ENCODE results near the gene TDRD1.
A peak's percentile ranks its signal among the peaks of the same experiment; 100 is the strongest.

Gene TDRD1

DNA sequence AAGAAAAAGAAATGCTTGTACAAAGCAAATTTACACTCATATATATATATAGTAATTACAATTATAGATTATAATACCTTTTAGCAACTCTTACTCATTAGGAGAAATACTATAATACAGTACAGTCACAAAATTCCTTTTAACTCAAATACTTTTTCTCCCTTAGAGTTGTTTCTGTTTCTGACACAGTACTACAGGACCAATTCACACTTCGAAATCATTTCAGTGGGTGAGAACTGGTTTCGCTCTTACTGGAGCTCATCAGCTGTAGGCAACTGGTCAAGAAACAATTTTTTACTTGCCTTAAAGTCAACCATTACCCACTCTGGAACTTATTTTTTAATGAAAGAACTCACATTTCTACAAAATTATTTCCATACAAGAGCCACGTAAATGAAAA is 11.2 kb upstream of the TDRD1 start:
- H3K4me3 Mint-ChIP-seq = no peak overlapping the region
- H3K9me3 Mint-ChIP-seq = peaks cover 7% of the 10 kb centered on the region
- peaks cover 35% of the 10 kb centered on the region for H3K36me3 Mint-ChIP-seq (ENCODE audit: low read depth)
- H3K4me1 Mint-ChIP-seq (ENCODE audit: low read depth) = peaks cover 55% of the 10 kb centered on the region
- no peak overlapping the region for H3K27ac Mint-ChIP-seq
- no peaks in the 10 kb centered on the region for H3K27me3 Mint-ChIP-seq

GRCh38 chr10:114168450-114169009 is 10.6 kb upstream of the TDRD1 start:
- Mint-ChIP-seq H3K36me3 (ENCODE audit: low read depth) (peaks cover 31% of the 10 kb centered on the region), H3K4me3 (no peak overlapping the region), H3K4me1 (ENCODE audit: low read depth) (peaks cover 53% of the 10 kb centered on the region), H3K9me3 (peaks cover 7% of the 10 kb centered on the region), H3K27ac (no peak overlapping the region), H3K27me3 (no peaks in the 10 kb centered on the region)

DNA sequence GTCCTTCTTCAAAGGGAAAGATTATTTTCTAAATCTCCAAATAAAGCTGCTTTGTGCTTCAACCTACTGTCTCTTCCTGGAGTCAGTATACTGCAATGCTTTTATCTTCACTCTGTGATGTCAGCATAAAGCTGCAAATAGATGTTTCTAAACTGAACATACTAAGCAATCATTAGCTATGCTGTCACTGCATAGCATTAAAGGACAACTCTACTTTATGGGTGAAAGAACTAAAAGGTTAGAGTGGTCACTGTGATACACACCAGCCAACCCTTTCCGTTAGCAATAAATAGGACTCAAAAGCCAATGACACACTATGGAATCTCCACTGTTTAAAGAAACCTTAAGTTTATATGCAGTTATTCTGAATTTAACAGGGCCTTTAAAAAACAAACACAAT is 6.9 kb upstream of the TDRD1 start:
- no peaks in the 10 kb centered on the region for H3K27me3 Mint-ChIP-seq
- H3K4me1 Mint-ChIP-seq (ENCODE audit: low read depth) = peaks cover 45% of the 10 kb centered on the region
- H3K4me3 Mint-ChIP-seq = peak overlapping the region; percentile 99
- peaks cover 7% of the 10 kb centered on the region for H3K9me3 Mint-ChIP-seq
- no peak overlapping the region for H3K27ac Mint-ChIP-seq
- peaks cover 17% of the 10 kb centered on the region for H3K36me3 Mint-ChIP-seq (ENCODE audit: low read depth)

- Mint-ChIP-seq H3K4me1 (ENCODE audit: low read depth) (peaks cover 41% of the 10 kb centered on the region), H3K27ac (peak overlapping the region; percentile 97), H3K36me3 (ENCODE audit: low read depth) (peaks cover 14% of the 10 kb centered on the region), H3K4me3 (peak overlapping the region; percentile 99), H3K27me3 (no peaks in the 10 kb centered on the region), H3K9me3 (peaks cover 7% of the 10 kb centered on the region)
These were observed 6.2 kb upstream of the TDRD1 start for GRCh38 chr10:114172776-114173602.

DNA sequence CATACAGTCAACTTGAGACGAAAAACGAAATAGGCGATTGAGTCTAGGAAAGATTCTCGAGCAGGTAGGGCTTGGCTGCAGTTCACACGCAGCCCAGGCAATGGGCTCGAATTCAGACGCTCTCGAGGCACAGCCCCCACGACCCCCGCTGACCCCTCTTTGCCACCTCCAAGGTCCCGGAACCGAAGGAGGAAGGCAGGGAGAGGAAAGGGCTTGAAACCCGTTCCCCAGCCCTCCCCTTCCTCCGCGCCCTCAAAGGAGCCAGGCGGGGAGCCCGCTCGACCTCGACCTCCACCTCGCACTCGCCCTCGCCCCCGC is 5.6 kb upstream of the TDRD1 start:
- Mint-ChIP-seq H3K27me3 (no peaks in the 10 kb centered on the region), H3K36me3 (ENCODE audit: low read depth) (peaks cover 10% of the 10 kb centered on the region), H3K9me3 (peaks cover 3% of the 10 kb centered on the region), H3K27ac (peak overlapping the region; percentile 97), H3K4me3 (peak overlapping the region; percentile 99), H3K4me1 (ENCODE audit: low read depth) (peaks cover 35% of the 10 kb centered on the region)

DNA sequence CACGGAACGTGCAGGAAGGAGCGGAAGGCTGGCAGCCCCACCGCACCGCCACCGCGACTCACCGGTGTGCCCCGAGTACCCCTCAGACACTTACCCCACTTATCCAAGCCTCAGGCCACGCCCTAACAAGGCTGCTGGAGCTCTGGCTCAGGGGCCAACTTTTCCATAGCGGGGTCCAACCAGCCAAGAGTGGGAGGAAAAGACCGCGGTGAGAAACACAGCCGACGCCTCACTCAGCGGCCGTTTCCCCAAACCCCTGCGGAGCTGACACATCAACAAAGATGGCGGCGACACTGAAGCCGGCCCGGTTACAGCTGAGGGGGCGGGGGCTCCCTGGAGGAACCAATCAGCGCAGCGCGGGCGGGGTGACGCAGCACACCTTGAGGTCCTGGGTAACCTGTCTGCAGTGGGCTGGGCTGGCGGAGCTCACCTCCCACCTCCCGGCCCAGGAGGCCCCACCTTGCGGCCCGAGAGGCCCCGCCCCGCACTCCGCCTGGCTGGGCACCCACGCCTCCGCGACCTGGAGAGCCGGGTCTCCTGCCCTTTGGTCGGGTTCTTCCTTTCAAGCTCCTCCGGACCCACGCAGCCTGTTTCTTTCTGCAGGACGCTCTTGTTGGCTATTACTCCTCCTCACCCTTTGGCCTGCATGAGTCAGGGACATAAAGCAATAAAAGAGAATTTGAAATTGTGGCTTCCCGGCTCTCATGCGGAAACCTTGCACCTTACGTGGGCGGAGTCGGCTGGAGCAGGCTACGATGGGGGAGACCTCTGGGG is 5.0 kb upstream of the TDRD1 start, which contains the start of gene CCDC186:
CCDC186 (minus strand) TSS at position 283 of the 774 bp plus-strand sequence. CDS start 10,935 bp downstream, outside the sequence.
- peaks cover 5% of the 10 kb centered on the region for H3K36me3 Mint-ChIP-seq (ENCODE audit: low read depth)
- H3K27ac Mint-ChIP-seq = peak within 1 kb of the TSS; percentile 97
- peaks cover 33% of the 10 kb centered on the region for H3K4me1 Mint-ChIP-seq (ENCODE audit: low read depth)
- H3K4me3 Mint-ChIP-seq = peak within 1 kb of the TSS; percentile 99
- no peaks in the 10 kb centered on the region for H3K27me3 Mint-ChIP-seq
- no peaks in the 10 kb centered on the region for H3K9me3 Mint-ChIP-seq

DNA sequence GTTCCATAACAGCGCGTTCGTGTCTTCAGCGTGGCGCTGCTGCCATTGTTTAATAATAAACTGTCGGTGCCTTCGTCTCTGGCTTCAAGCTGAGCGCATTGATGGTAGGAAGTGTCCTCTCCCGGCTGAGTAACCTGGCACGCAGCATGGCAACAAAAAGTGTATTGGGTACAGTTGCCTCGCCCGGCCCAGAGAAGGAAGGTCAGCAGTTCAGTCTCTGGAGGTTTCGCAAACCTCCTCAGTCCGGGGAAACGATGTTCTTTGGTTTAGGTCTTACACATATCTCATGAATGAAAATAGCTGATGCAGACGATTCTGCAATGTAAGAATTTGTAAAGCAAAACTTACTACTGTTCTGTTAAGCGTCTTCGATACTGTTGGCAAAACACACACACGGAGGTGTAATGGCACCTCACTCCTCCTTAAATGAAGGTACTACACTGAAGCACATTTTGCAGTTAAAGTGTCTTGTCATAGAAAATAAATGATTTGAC is 4.4 kb upstream of the TDRD1 start:
- Mint-ChIP-seq H3K27me3 (no peaks in the 10 kb centered on the region), H3K9me3 (no peaks in the 10 kb centered on the region), H3K36me3 (ENCODE audit: low read depth) (no peaks in the 10 kb centered on the region), H3K27ac (peak overlapping the region; percentile 86), H3K4me3 (peak overlapping the region; percentile 99), H3K4me1 (ENCODE audit: low read depth) (peaks cover 33% of the 10 kb centered on the region)

DNA sequence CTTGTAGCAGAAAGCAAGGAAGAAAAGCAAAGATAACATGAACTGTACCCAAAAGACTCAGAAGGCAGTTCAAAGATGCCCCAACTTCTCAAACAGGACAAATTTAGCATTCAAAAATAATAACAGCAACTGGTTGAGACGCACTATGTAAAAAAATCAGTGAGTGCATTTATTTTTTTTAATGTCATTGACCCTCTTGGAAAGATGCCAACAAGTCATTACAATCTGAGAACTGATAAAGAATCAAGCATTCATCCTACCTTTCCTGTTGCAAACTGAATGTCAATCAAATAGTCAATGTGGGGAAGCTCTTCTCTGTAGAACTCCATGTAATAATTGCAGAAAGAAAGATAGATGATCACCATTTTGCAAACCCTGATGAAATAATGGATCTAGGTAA is 3.5 kb upstream of the TDRD1 start:
- Mint-ChIP-seq H3K36me3 (ENCODE audit: low read depth) (no peaks in the 10 kb centered on the region), H3K9me3 (no peaks in the 10 kb centered on the region), H3K27ac (no peak overlapping the region), H3K4me1 (ENCODE audit: low read depth) (peaks cover 30% of the 10 kb centered on the region), H3K4me3 (no peak overlapping the region), H3K27me3 (no peaks in the 10 kb centered on the region)

GRCh38 chr10:114176511-114176910 is 2.6 kb upstream of the TDRD1 start:
- peaks cover 26% of the 10 kb centered on the region for H3K4me1 Mint-ChIP-seq (ENCODE audit: low read depth)
- no peaks in the 10 kb centered on the region for H3K27me3 Mint-ChIP-seq
- no peaks in the 10 kb centered on the region for H3K9me3 Mint-ChIP-seq
- H3K27ac Mint-ChIP-seq = no peak overlapping the region
- no peak overlapping the region for H3K4me3 Mint-ChIP-seq
- no peaks in the 10 kb centered on the region for H3K36me3 Mint-ChIP-seq (ENCODE audit: low read depth)

DNA sequence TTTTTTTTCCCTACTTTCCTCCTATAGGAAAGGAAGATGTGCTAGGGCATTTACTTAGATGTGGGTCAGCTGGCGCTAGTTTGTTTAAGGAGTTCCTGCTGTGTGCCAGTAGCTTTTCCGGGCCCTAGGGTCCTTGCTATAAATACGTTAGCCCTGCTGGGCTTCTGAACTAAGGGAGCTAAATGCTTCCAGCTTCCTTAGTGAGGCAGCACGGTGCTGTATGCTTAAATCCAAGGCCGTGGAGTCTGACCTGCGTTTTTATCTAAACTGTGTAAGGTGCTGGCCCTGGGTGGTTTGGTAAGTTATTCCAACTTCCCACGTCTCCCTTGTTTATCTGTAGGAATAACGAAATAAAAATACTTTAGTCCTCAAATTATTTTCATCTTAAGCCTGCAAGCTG is 594 bp downstream of the TDRD1 start:
- H3K4me1 Mint-ChIP-seq (ENCODE audit: low read depth) = peaks cover 8% of the 10 kb centered on the region
- no peak overlapping the region for H3K27ac Mint-ChIP-seq
- no peaks in the 10 kb centered on the region for H3K36me3 Mint-ChIP-seq (ENCODE audit: low read depth)
- H3K9me3 Mint-ChIP-seq = no peaks in the 10 kb centered on the region
- H3K27me3 Mint-ChIP-seq = no peaks in the 10 kb centered on the region
- no peak overlapping the region for H3K4me3 Mint-ChIP-seq

DNA sequence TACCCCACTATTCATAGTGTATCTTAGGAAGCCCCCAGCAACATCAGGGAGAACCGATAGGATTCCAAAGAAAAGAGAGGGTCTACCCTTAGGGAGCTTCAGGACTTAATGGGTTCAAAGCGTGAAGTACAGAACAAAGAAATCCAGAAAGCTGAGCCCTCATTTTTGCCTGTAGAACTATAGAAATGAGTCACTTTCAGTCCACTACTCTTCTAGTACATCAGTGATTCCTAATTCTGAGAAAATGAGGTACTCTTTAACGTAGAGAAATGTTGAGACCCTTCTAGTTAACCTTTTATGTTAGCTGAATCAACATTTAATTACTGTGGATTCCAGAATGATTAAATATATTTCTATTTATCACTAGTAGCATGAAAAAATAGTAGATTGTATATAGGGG is 1.8 kb downstream of the TDRD1 start:
- Mint-ChIP-seq H3K27ac (no peak overlapping the region), H3K36me3 (ENCODE audit: low read depth) (no peaks in the 10 kb centered on the region), H3K27me3 (peaks cover 2% of the 10 kb centered on the region), H3K4me3 (no peak overlapping the region), H3K4me1 (ENCODE audit: low read depth) (no peaks in the 10 kb centered on the region), H3K9me3 (no peaks in the 10 kb centered on the region)

DNA sequence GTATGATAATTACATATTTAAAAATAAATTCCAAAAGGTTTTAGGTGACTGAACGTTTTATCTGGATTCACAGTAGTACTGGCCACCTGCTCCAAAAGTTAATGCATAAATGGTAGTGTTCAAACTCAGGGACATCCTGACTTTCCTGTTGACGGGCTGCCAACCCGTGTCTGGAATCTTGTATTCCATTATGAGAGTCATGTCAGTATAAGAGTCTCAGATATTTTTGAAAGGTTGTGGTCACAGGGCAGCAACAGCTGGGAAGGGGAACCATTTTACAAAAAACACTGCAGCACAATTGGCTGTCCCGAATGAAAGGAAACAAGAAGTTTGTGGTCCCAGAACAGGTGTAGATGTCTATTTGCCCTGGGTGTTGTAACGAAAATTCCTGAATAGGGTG is 2.8 kb downstream of the TDRD1 start:
- H3K27me3 Mint-ChIP-seq = peaks cover 3% of the 10 kb centered on the region

GRCh38 chr10:114183563-114183962 is 4.4 kb downstream of the TDRD1 start:
- no peaks in the 10 kb centered on the region for H3K36me3 Mint-ChIP-seq (ENCODE audit: low read depth)
- H3K27me3 Mint-ChIP-seq = peaks cover 10% of the 10 kb centered on the region
- no peak overlapping the region for H3K27ac Mint-ChIP-seq
- no peaks in the 10 kb centered on the region for H3K9me3 Mint-ChIP-seq
- H3K4me3 Mint-ChIP-seq = no peak overlapping the region
- H3K4me1 Mint-ChIP-seq (ENCODE audit: low read depth) = no peaks in the 10 kb centered on the region

More for the DNA sequence above, 2.8 kb downstream of the TDRD1 start:
- H3K4me3 Mint-ChIP-seq = no peak overlapping the region
- no peaks in the 10 kb centered on the region for H3K4me1 Mint-ChIP-seq (ENCODE audit: low read depth)
- no peak overlapping the region for H3K27ac Mint-ChIP-seq
- H3K9me3 Mint-ChIP-seq = no peaks in the 10 kb centered on the region
- no peaks in the 10 kb centered on the region for H3K36me3 Mint-ChIP-seq (ENCODE audit: low read depth)

DNA sequence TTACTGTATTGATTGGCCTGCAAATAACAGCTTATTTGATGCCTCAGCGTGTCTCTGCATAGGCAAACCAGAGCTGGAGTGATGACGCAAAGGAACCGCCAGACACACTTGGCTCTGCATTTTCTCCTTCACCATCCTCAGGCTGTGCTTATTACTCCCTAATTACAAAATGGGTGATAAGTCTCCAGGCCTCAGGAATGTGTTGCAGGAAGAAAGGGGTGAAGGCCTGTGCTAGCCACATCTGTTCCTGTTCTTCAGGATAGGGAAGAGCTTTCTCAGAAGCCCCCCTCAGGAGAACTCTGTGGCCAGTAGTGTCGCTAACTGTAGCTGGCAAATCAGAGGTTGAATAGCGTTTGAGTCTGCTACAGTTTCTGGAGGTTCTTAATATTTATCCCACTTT is 5.1 kb downstream of the TDRD1 start:
- Mint-ChIP-seq H3K27ac (no peak overlapping the region), H3K36me3 (ENCODE audit: low read depth) (no peaks in the 10 kb centered on the region), H3K4me1 (ENCODE audit: low read depth) (no peaks in the 10 kb centered on the region), H3K4me3 (no peak overlapping the region), H3K27me3 (peaks cover 10% of the 10 kb centered on the region), H3K9me3 (no peaks in the 10 kb centered on the region)

GRCh38 chr10:114188001-114188400 is 8.8 kb downstream of the TDRD1 start:
- Mint-ChIP-seq H3K27me3 (peaks cover 13% of the 10 kb centered on the region), H3K4me3 (no peak overlapping the region), H3K4me1 (ENCODE audit: low read depth) (no peaks in the 10 kb centered on the region), H3K27ac (no peak overlapping the region), H3K9me3 (no peaks in the 10 kb centered on the region), H3K36me3 (ENCODE audit: low read depth) (no peaks in the 10 kb centered on the region)
